HepG2 (cell line): ENCODE results near the gene SEC61B. TPM values are rescaled to one million over a fixed set of nuclear protein-coding genes. Genes with fewer than 3 reads are reported as not detected.

Experiments used
- ATAC-seq: fragments of 200-7000 bp; cut with Tn5 transposase; 3 replicates; pipeline ENCODE4 v1.9.1; 2020; ENCODE audit warnings: mild to moderate bottlenecking, moderate library complexity
- BruUV-seq: library from RNA; stranded (reverse); fragments of 400-500 nt; replicated peaks from 2 replicates; lab custom pipeline; 2021; lab: Mats Ljungman, UMichigan
- CTCF ChIA-PET: fragments of 300-600 bp; formaldehyde crosslinking; extraction: SDS; loops from one replicate; lab custom pipeline; 2021; ENCODE audit warnings: low total read pairs, inconsistent platforms, low intra/inter-chr PET ratio; lab: Yijun Ruan, JAX
- POLR2A ChIA-PET: fragments of 350-600 bp; sonication (Branson Sonifier 250); formaldehyde crosslinking; loops from one replicate; lab custom pipeline; 2020; ENCODE audit warnings: antibody characterized with exemption, inconsistent platforms; lab: Yijun Ruan, JAX
- DNase-seq: peaks from one replicate; pipeline ENCODE4 v3.0.0-alpha.2; 2015; ENCODE audit warnings: low spot score
- FAIRE-seq: peaks from 3 replicates; lab custom pipeline; 2011; peaks lifted over from hg19 to GRCh38; lab: Jason Lieb, UNC
- H2AFZ ChIP-seq: one replicate; pipeline ENCODE4 v1.6.1; 2011; ENCODE audit warnings: low read length, inconsistent platforms
- H3K27ac ChIP-seq: fragments of 300-600 bp; 3 replicates; pipeline ENCODE4 v1.8.0; 2011; ENCODE audit warnings: mixed run types, mild to moderate bottlenecking, mixed read lengths, low read length, inconsistent platforms; ENCODE audit not compliant: insufficient read depth; ENCODE audit errors: extremely low read length
- H3K27me3 ChIP-seq, 2 experiments: fragments of 200-600 bp in 1 of 2; 2 replicates in 1 of 2; 3 replicates in 1 of 2; pipeline versions ENCODE4 v1.6.0 to v1.8.0; 2011; ENCODE audit warnings: low read length in 2 of 2, mild to moderate bottlenecking in 2 of 2, moderate library complexity in 2 of 2, inconsistent platforms in 1 of 2; ENCODE audit not compliant: insufficient read depth in 2 of 2, control insufficient read depth in 1 of 2
- H3K36me3 ChIP-seq, 2 experiments: fragments of 200-600 bp in 1 of 2; replicated peaks in 1 of 2; 2 replicates in 1 of 2; 3 replicates in 1 of 2; pipeline versions ENCODE4 v1.5.1 to v1.8.0; 2011; ENCODE audit warnings: low read length in 2 of 2, inconsistent platforms in 1 of 2; ENCODE audit not compliant: insufficient read depth in 2 of 2, control insufficient read depth in 1 of 2
- H3K4me1 ChIP-seq: 2 replicates; pipeline ENCODE4 v1.5.1; 2012; ENCODE audit warnings: low read length, inconsistent platforms; ENCODE audit not compliant: insufficient read depth
- H3K4me2 ChIP-seq: 2 replicates; pipeline ENCODE4 v1.6.0; 2011; ENCODE audit warnings: low read depth, low read length, inconsistent platforms
- H3K4me3 ChIP-seq, 3 experiments: fragments of 200-600 bp in 1 of 3; sonication (generic), shearing (Covaris generic) in 1 of 3; replicated peaks in 1 of 3; 2 replicates each; pipeline ENCODE4 v1.5.1; 2011 to 2016; ENCODE audit warnings: low read length in 3 of 3, inconsistent platforms in 2 of 3, low read depth in 2 of 3, mild to moderate bottlenecking in 2 of 3, control low read depth in 1 of 3, mixed read lengths in 1 of 3; ENCODE audit not compliant: insufficient read depth in 1 of 3
- H3K79me2 ChIP-seq: one replicate; pipeline ENCODE4 v1.6.1; 2011; ENCODE audit warnings: low read length, inconsistent platforms; ENCODE audit not compliant: insufficient read depth
- H3K9ac ChIP-seq: 2 replicates; pipeline ENCODE4 v1.6.0; 2011; ENCODE audit warnings: mild to moderate bottlenecking, low read depth, low read length, inconsistent platforms; ENCODE audit not compliant: insufficient read depth
- H3K9me3 ChIP-seq: 2 replicates; pipeline ENCODE4 v1.5.1; 2012; ENCODE audit warnings: mild to moderate bottlenecking, low read length
- H4K20me1 ChIP-seq: 2 replicates; pipeline ENCODE4 v1.6.0; 2011; ENCODE audit warnings: inconsistent platforms, mild to moderate bottlenecking, low read length, moderate library complexity; ENCODE audit not compliant: insufficient read depth
- CEBPB ChIP-seq: IDR thresholded peaks from 2 replicates; pipeline ENCODE4 v1.6.1; 2011; ENCODE audit warnings: low read depth, low read length, improper control_type of control experiment, borderline replicate concordance
- TRIM22 ChIP-seq: fragments of 450-650 bp; IDR thresholded peaks from 2 replicates; pipeline ENCODE4 v1.6.1; 2017
- TRIM24 ChIP-seq: sonication (generic); formaldehyde crosslinking; IDR thresholded peaks from 2 replicates; pipeline ENCODE4 v1.8.0; 2022; ENCODE audit warnings: mild to moderate bottlenecking, missing genetic modification reagents
- ZFP36L1 ChIP-seq: sonication (generic); formaldehyde crosslinking; IDR thresholded peaks from 2 replicates; pipeline ENCODE4 v1.8.0; 2022; ENCODE audit warnings: mild to moderate bottlenecking, missing genetic modification reagents, moderate library complexity
- ZFY ChIP-seq: sonication (generic); formaldehyde crosslinking; IDR thresholded peaks from 2 replicates; pipeline ENCODE4 v1.4.0; 2020; ENCODE audit warnings: missing genetic modification reagents
- ZGPAT ChIP-seq: IDR thresholded peaks from 2 replicates; pipeline ENCODE4 v1.6.1; 2016; ENCODE audit warnings: mild to moderate bottlenecking
- WGBS: methylation state at CpG from one replicate; pipeline ENCODE4 v1.1.6; 2017; ENCODE audit warnings: low lambda C conversion rate; 5-methylcytosine and 5-hydroxymethylcytosine counted together
- in situ Hi-C: cut with HindIII; loops from 2 replicates; pipeline ENCODE4 v1.10.0; 2017; ENCODE audit warnings: low pct_unique_long_range_greater_than_20kb; ENCODE audit not compliant: extremely low pct_ligation_motif_present
- intact Hi-C: fragments of 100-400 bp; cut with micrococcal nuclease; formaldehyde crosslinking; loops from one replicate; pipeline ENCODE4 v1.10.0; 2022; ENCODE audit not compliant: unreplicated experiment
- polyA plus RNA-seq, 8 experiments: library from polyadenylated mRNA; depleted of rRNA in 3 of 8; stranded (reverse) in 7 of 8; unstranded in 1 of 8; fragments of >200 nt; fragmentation: Illumina TruSeq in 4 of 8; extraction: Trizol in 4 of 8; gene quantifications; 2 replicates each; pipeline versions ENCODE4 v1.2.1 to v1.2.3, GENCODE V29; 2011 to 2016; ENCODE audit warnings: low read depth in 4 of 8, missing spikeins in 1 of 8, mixed read lengths in 1 of 8; ENCODE audit not compliant: insufficient read depth in 1 of 8
- total RNA-seq, 5 experiments: library from RNA; depleted of rRNA; stranded (reverse); fragments of >200 nt; fragmentation: Illumina TruSeq; extraction: Trizol; gene quantifications; 2 replicates each; pipeline ENCODE4 v1.2.3, GENCODE V29; 2016; ENCODE audit warnings: low read depth in 1 of 5

The SEC61B gene
- total and polyA plus RNA-seq, 2 of the 13 experiments (the other 11 are each of a cell fraction or from before 2014, with no cell fraction given) = 191 to 368 TPM

- TF ChIP-seq ZGPAT (CRISPR knock-in tag) = no peak
- TF ChIP-seq TRIM22 = no peak
- no peak for TF ChIP-seq ZFY (CRISPR knock-in tag)
- TF ChIP-seq ZFP36L1 (CRISPR knock-in tag) = no peak
- no peak for TF ChIP-seq TRIM24 (CRISPR knock-in tag)
- peak; percentile 24; the same call in 1 of the 2 replicates for TF ChIP-seq CEBPB
- ChIA-PET POLR2A (interaction anchor here (1.1 kb wide), 1 partner anchor 18 kb away, joined by 3 read pairs; the partner anchor contains the start of genes ALG2 and SEC61B), CTCF (no interaction called here)
- Histone ChIP-seq H3K9me3 (no peaks in the 10 kb centered on the region), H3K36me3 (0 out of 5 replicates have a peak, but pooled peaks cover 0 to 1% of the 10 kb centered on the region in 2 experiments), H4K20me1 (no peaks in the 10 kb centered on the region), H2AFZ (no peak overlapping the region), H3K4me3 (no peak overlapping the region), H3K4me1 (peaks cover 7% of the 10 kb centered on the region), H3K4me2 (no peak overlapping the region), H3K79me2 (no peaks in the 10 kb centered on the region), H3K9ac (no peak overlapping the region), H3K27me3 (no peaks in the 10 kb centered on the region), H3K27ac (no peak overlapping the region)
- BruUV-seq = no TSS peak
- peak; percentile 38; the same call in 2 of the 3 replicates for ATAC-seq
- intact Hi-C loops = no loop called here
- 81% methylated on average over 6 of the region's 6 CpGs for WGBS
- FAIRE-seq = no peak
- in situ Hi-C loops = no loop called here
- DNase-seq = no peak
These were observed 17.4 kb downstream of the SEC61B start for GRCh38 chr9:99239341-99240060.
